ENCODE results near the gene MAGI3.

DNA sequence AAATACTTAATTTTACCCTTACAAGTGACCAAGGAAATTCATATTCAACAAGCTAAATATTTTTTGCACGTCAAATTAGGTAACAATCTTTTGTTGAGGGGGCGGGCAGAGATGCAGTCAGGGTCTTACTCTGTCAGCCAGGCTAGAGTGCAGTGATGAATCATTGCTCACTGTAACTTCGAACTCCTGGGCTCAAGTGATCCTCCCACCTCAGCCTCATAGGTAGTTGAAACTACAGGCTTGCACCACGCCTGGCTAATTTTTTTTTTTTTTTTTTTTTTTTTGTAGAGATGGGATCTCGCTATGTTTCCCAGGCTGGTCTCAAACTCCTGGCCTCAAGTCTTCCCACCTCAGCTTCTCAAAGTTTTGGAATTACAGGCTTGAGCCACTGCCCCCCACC is 342.5 kb downstream of the MAGI3 start:
- TF ChIP-seq CTCF (IDR thresholded peaks at IDR 0.05) (no peak), POLR2A (IDR thresholded peaks at IDR 0.05) (no peak)

All from adrenal gland (tissue), 5 donors.